Superior temporal gyrus (tissue), 1 donor: Measurements from ENCODE around the gene ACTR3C.
A peak's percentile ranks its signal among the peaks of the same experiment; 100 is the strongest.

ENCODE experiments used
- DNase-seq: peaks from one replicate; pipeline ENCODE4 v3.0.0-alpha.2; 2016; ENCODE audit errors: extremely low spot score

ACTR3C gene

GRCh38 chr7:150359622-150360362, 36.4 kb upstream of the ACTR3C start:
- no peak for DNase-seq

DNA sequence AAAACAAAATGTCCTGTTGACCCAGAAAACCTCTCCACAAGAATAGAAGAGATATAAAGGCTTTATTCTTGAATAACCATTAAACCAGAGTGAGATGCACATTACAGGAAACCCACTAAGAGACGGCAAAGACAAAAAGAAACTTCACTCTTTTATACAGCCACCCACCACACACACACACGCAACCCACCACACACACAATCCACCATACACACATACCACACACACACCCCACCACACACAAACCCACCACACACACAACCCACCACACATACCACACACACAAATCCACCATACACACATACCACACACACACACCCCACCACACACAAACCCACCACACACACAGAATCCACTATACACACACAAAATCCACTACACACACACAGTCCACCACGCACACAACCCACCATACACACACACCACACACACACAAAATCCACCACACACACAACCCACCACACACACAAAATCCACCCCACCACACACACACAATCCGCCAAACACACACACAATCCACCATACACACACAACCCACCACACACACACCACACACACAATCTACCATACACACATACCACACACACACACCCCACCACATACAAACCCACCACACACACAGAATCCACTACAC, 35.8 kb upstream of the ACTR3C start:
- no peak for DNase-seq

- no peak for DNase-seq
These were observed 35.1 kb upstream of the ACTR3C start for GRCh38 chr7:150358433-150358832.

DNA sequence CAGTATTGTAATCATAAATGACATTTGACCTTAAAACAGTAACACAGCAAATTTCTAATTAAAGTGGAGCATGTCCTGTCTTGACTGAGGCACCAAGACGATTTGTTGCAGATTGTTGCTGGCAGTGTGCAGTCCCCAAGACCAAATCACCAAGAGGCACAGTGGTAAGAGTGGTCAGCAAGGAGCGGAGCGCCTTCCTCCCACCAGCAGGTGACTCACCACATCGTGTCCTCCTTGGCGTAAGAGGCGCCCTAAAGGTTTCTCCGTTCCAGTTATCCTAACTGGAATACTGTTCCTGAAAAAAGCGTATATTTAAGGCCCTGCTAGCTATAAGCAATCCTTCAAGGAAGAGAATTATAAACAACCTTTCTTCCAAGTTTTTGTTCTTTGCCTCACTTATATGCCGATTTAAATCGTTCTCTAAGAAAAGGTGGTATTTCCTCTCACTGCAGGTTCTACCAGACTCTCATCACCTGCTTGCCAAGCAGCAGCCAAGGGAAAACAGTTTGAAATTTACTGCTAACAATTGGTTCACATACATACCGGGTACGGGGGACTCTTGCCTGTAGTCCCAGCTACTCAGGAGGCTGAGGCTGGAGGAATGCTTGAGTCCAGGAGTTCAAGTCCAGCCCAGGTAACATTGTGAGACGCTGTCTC, 34.6 kb upstream of the ACTR3C start:
- DNase-seq: no peak

GRCh38 chr7:150357270-150357669, 33.9 kb upstream of the ACTR3C start:
- no peak for DNase-seq

DNA sequence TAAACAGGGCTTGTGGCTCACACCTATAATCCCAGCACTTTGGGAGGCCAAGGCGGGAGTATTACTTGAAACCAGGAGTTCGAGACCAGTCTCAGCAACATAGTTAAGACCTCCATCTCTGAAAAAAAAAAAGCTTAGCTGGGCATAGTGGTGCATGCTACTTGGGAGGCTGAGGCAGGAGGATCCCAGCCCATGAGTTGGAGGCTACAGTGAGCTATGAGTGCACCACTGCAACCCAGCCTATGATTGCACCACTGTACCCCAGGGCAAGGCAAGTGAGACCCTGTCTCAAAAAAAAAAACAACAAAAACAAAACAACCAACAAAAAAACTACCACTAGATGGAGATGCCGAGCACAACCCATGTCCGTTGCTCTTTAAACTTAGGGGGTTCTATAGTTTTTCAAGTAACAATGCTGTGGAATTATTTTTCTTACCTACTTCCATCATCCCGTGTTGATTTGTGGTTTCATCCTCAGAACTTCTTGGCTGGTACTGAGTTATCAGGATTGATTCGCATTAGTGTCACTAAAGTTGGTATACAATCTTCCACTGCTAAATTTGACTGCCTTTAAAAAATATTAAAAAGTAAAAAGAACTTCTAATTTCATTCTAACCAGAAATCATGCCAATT, 33.0 kb upstream of the ACTR3C start:
- peak; percentile 69 for DNase-seq

GRCh38 chr7:150355666-150356059, 32.3 kb upstream of the ACTR3C start:
- no peak for DNase-seq

DNA sequence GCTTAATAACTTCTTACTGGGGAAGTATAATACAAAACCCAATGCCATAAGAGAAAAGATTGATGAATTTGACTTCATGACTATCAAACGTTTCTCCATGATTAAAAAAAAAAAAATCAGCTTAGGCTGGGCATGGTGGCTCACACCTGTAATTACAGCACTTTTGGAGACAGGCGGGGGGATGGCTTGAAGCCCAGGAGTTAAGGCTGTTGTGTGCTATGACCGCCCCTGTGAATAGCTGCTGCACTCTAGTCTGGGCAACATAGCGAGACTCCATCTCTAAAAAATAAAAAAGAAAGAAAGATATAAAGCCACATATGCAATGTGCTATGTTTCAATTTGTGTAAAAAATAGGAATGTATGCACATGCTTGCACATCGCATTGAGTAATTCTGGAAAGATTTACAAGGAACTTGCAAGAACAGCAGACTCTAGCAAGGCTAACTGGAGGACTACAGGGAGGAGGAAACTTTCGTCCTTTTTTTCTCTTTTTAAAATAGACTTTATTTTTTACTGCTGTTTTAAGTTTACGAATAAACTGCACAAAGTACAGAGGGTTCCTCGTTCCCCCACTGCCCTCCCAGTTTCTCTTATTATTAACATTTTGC, 28.3 kb upstream of the ACTR3C start:
- no peak for DNase-seq

DNA sequence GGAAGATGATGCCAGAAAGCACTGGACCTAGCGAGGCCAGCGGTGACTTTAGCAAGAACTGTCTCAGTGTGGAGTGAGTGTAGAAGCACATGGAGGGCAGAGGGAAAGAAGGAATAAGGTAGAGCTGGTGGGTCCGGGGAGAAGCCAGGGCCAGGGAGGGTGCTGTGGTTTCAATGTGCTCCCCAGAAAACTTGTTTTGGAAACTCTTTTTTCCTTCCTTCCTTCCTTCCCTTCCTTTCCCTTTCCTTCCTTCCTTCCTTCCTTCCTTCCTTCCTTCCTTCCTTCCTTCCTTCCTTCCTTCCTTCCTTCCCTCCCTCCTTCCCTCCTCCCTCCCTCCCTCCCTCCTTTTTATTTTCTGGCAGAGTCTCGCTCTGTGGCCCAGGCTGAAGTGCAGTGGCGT, 23.6 kb upstream of the ACTR3C start:
- no peak for DNase-seq

- DNase-seq: no peak
These were observed 21.7 kb upstream of the ACTR3C start for GRCh38 chr7:150345012-150345411.

- no peak for DNase-seq
These were observed 21.0 kb upstream of the ACTR3C start for GRCh38 chr7:150344299-150344698.

DNA sequence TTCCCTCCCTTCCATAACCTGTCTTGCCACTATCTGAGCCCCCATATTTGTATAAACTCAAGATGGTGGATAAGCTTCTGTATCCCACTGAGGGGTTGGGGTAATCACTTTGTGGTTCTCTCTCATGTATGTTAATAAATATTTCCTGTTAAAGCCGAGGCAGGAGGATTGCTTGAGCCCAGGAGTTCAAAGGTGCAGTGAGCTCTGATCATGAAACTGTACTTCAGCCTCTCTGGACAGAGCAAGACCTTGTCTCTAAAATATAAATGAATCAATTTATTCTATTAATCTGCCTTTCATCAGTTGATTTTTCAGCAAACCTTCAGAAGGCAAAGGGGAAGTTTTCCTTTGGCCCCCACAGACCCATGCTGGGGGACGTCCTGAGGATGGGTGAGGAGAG, 19.9 kb upstream of the ACTR3C start:
- DNase-seq: no peak

GRCh38 chr7:150342121-150342408, 18.7 kb upstream of the ACTR3C start:
- DNase-seq: no peak

GRCh38 chr7:150341263-150342120, 18.1 kb upstream of the ACTR3C start, which contains the start of gene RARRES2:
TSS of gene RARRES2 (minus strand) at chr7:150341629. CDS start at chr7:150340609, 1,020 bp downstream.
- no peak for DNase-seq

DNA sequence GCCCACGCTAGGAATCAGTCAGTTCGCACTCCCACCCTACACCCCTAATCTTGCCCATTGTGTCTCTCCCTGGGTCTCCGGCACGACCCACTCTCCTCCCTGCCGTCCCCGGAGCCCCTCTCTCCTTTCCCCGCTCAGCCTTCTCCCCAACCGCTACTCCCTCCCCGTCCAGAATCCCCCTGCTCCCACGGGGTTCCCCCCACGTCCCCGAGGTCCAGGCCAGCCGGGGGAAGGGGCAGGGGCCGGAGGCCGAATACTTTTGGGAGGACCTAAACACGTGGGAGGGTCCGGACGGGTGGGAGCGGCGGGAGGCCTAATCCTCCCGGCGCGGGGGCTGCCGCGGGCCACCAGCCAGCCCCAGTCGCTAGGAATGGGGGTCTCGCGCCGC, 17.5 kb upstream of the ACTR3C start:
- no peak for DNase-seq

DNA sequence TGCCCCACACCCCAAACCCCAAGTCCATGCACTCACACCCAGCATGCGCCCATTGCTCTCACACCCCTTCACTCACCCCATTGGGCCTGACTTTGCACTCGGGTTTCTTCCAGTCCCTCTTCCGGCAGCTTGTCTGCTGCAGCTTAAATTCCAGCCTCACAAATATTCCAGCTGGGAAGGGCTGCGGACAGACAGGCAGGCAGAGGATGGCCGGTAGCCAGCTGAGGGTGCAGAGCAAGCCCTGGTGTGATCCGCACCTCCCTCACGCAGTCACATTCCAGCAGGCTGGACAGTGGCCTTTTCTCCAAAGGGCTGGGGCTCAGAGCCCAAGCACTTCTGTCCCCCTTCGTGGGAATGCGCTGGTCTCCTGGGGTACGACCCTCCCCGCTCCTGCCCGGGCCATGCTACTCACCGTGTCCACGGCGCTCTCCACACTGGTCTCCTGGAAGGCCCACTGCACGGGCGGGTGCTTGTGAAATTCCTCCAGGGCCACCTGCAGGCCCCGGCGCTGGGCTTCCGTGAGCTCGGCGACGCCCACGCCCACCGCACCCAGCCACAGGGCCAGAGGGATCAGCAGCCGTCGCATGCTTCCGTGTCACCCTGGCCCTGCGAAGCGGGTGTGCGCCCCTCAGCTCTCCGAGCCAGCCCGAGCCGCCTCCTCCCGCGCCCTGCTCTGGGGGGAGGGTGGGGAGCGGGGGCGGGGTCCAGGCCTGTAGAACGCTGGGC, 16.8 kb upstream of the ACTR3C start:
- no peak for DNase-seq

DNA sequence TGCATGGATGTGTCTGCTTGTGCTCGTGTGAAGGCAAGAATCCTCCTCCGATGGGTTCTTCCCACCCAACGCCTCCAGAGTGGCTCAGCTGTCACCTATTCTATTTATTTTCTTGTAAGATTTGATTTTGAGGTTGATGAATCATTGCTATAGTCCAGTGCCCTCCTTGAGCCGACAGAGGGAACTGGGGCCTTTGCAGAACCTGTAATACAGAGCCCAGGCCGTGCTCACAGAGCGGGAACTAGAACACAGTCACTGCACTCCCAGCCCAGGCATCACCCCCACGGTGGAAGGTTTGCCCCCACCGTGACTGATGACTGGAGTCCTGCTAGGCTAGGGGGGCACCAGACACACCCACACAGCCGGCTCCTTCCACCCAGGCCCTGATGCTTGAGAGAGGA, 16.1 kb upstream of the ACTR3C start:
- DNase-seq: no peak

- no peak for DNase-seq
These were observed 15.0 kb upstream of the ACTR3C start for GRCh38 chr7:150338166-150338829.

DNA sequence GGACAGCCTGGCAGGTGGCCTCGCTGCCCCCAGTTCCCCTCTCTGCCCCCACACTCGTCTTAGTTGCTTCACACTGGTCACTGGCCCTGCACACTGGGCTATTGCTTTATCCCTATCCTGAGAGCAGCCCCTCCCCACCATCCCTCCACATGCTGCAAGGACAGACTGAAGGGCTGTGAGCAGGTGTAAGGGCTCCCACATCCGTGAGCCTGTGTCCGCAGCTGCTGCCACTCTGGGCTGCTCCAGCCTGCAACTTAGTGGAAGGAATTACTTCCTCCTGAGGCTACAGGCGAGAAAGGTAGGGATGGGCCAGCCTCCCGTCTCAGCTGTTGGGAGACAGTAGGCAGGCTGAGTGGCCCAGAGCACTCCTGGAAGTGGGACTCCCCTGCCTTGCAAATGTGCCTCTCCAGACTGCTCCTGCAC, 14.3 kb upstream of the ACTR3C start:
- no peak for DNase-seq

- DNase-seq: no peak
These were observed 13.8 kb upstream of the ACTR3C start for GRCh38 chr7:150337179-150337578.
